Liver (tissue), 9 donors: ENCODE results near the gene HDLBP. TPM values are rescaled to one million over a fixed set of nuclear protein-coding genes. Genes with fewer than 3 reads are reported as not detected.

Source experiments
- DNase-seq: peaks from one replicate; pipeline ENCODE4 v3.0.0-alpha.2; 2017; ENCODE audit warnings: low spot score
- H3K27ac ChIP-seq, 2 donors: one replicate each; pipeline ENCODE4 v1.7.0; 2013; ENCODE audit warnings: inconsistent platforms in 2 of 2, low read length in 2 of 2, control low read depth in 1 of 2, low read depth in 1 of 2, mild to moderate bottlenecking in 1 of 2
- H3K27me3 ChIP-seq, 4 donors: one replicate each; pipeline versions ENCODE4 v1.6.1 to v1.7.0; 2013; ENCODE audit warnings: low read length in 3 of 4, inconsistent platforms in 1 of 4, mild to moderate bottlenecking in 1 of 4, moderate library complexity in 1 of 4; ENCODE audit not compliant: control insufficient read depth in 4 of 4, insufficient read depth in 4 of 4
- H3K36me3 ChIP-seq, 4 donors: one replicate each; pipeline versions ENCODE4 v1.6.1 to v1.7.0; 2013; ENCODE audit warnings: low read length in 3 of 4, mild to moderate bottlenecking in 3 of 4, low read depth in 1 of 4, moderate library complexity in 1 of 4; ENCODE audit not compliant: control insufficient read depth in 4 of 4, insufficient read depth in 3 of 4
- H3K4me1 ChIP-seq, 4 donors: one replicate each; pipeline versions ENCODE4 v1.6.1 to v1.7.0; 2013; ENCODE audit warnings: low read length in 3 of 4, mild to moderate bottlenecking in 3 of 4, moderate library complexity in 1 of 4; ENCODE audit not compliant: control insufficient read depth in 4 of 4, insufficient read depth in 4 of 4
- H3K4me3 ChIP-seq, 3 donors: one replicate each; pipeline versions ENCODE4 v1.6.1 to v1.7.0; 2013; ENCODE audit warnings: low read length in 3 of 3, control low read depth in 1 of 3, low read depth in 1 of 3, mild to moderate bottlenecking in 1 of 3
- H3K9ac ChIP-seq, 2 donors: one replicate each; pipeline ENCODE4 v1.7.0; 2013; ENCODE audit warnings: low read length in 2 of 2, mild to moderate bottlenecking in 2 of 2, moderate library complexity in 2 of 2, control low read depth in 1 of 2, low read depth in 1 of 2
- H3K9me3 ChIP-seq, 4 donors: one replicate each; pipeline versions ENCODE4 v1.6.1 to v1.7.0; 2013; ENCODE audit warnings: low read length in 3 of 4; ENCODE audit not compliant: control insufficient read depth in 4 of 4
- ATF3 ChIP-seq: IDR thresholded peaks from 2 replicates; pipeline ENCODE4 v1.6.1; 2016; ENCODE audit warnings: antibody characterized with exemption
- CTCF ChIP-seq: fragments of 150-350 bp; IDR thresholded peaks from 2 replicates; pipeline ENCODE4 v1.5.1; 2017; ENCODE audit warnings: improper control_type of control experiment, low read depth, low read length; ENCODE audit not compliant: missing input control
- FOXA1 ChIP-seq: IDR thresholded peaks from 2 replicates; pipeline ENCODE4 v1.6.1; 2016; ENCODE audit warnings: antibody characterized with exemption
- FOXA2 ChIP-seq: IDR thresholded peaks from 2 replicates; pipeline ENCODE4 v1.6.1; 2016; ENCODE audit warnings: antibody characterized with exemption
- GABPA ChIP-seq, 2 donors: IDR thresholded peaks in 1 of 2; conservative IDR thresholded peaks in 1 of 2; 2 replicates each; pipeline ENCODE4 v1.6.1; 2016; ENCODE audit warnings: antibody characterized with exemption in 2 of 2, mild to moderate bottlenecking in 1 of 2, moderate library complexity in 1 of 2
- HNF4A ChIP-seq, 2 donors: conservative IDR thresholded peaks; 2 replicates each; pipeline ENCODE4 v1.6.1; 2016; ENCODE audit warnings: antibody characterized with exemption in 2 of 2, mild to moderate bottlenecking in 2 of 2
- HNF4G ChIP-seq: IDR thresholded peaks from 2 replicates; pipeline ENCODE4 v1.6.1; 2016; ENCODE audit warnings: antibody characterized with exemption
- JUND ChIP-seq, 2 donors: IDR thresholded peaks; 2 replicates each; pipeline ENCODE4 v1.6.1; 2016; ENCODE audit warnings: antibody characterized with exemption in 2 of 2
- NR2F2 ChIP-seq: IDR thresholded peaks from 2 replicates; pipeline ENCODE4 v1.6.1; 2016; ENCODE audit warnings: antibody characterized with exemption
- RAD21 ChIP-seq, 2 donors: IDR thresholded peaks; 2 replicates each; pipeline ENCODE4 v1.6.1; 2016; ENCODE audit warnings: antibody characterized with exemption in 2 of 2, mild to moderate bottlenecking in 2 of 2
- REST ChIP-seq: IDR thresholded peaks from 2 replicates; pipeline ENCODE4 v1.6.1; 2016; ENCODE audit warnings: antibody characterized with exemption, mild to moderate bottlenecking
- TAF1 ChIP-seq: conservative IDR thresholded peaks from 2 replicates; pipeline ENCODE4 v1.6.1; 2016; ENCODE audit warnings: antibody characterized with exemption, mild to moderate bottlenecking
- ZBTB33 ChIP-seq: IDR thresholded peaks from 2 replicates; pipeline ENCODE4 v1.6.1; 2016; ENCODE audit warnings: antibody characterized with exemption
- WGBS: extraction: QIAGEN DNeasy Blood & Tissue Kit; methylation state at CpG from one replicate; pipeline ENCODE4 v1.1.7; 2013; 5-methylcytosine and 5-hydroxymethylcytosine counted together
- polyA plus RNA-seq, 2 donors: library from polyadenylated mRNA; stranded (reverse) in 1 of 2; unstranded in 1 of 2; fragments of 200-250 nt in 1 of 2; fragments of >200 nt in 1 of 2; fragmentation: Nextera tagmentation in 1 of 2; extraction: Ambion mirVana in 1 of 2; gene quantifications; one replicate each; pipeline versions ENCODE4 v1.2.1 to v1.2.3, GENCODE V29; 2013 to 2015
- total RNA-seq, 2 donors: library from RNA; depleted of rRNA; stranded (reverse); fragments of >200 nt; gene quantifications; one replicate each; pipeline ENCODE4 v1.2.3, GENCODE V29; 2014
- donor health status: healthy.
- donor health status: healthy.
- donor health status: healthy.
- donor health status: healthy.
- donor health status: healthy.

Gene HDLBP
- total and polyA plus RNA-seq, 4 donors: 219 to 580 (median 258) TPM

GRCh38 chr2:241244368-241244767 is 71.1 kb downstream of the HDLBP start:
- no peak for TF ChIP-seq REST
- no peak for TF ChIP-seq NR2F2
- TF ChIP-seq JUND (IDR thresholded peaks at IDR 0.05): no peak
- TF ChIP-seq HNF4A (conservative IDR thresholded peaks at IDR 0.05): no peak
- TF ChIP-seq ATF3: no peak
- TF ChIP-seq HNF4G: no peak
- TF ChIP-seq FOXA1: no peak
- no peak for TF ChIP-seq RAD21 (IDR thresholded peaks at IDR 0.05)
- no peak for TF ChIP-seq ZBTB33
- no peak for TF ChIP-seq FOXA2
- Histone ChIP-seq H3K4me3 (no peak overlapping the region), H3K27ac (no peak overlapping the region), H3K9me3 (no peaks in the 10 kb centered on the region), H3K27me3 (no peaks in the 10 kb centered on the region), H3K4me1 (no peaks in the 10 kb centered on the region), H3K36me3 (peaks cover 23 to 96% (median 92%) of the 10 kb centered on the region in 4 donors), H3K9ac (no peak overlapping the region)
- DNase-seq: no peak
- 98% methylated on average over 6 of the region's 6 CpGs for WGBS

- no peak overlapping the region for H3K4me3 ChIP-seq
- no peaks in the 10 kb centered on the region for H3K9me3 ChIP-seq
- no peak for TF ChIP-seq RAD21 (IDR thresholded peaks at IDR 0.05)
- no peak for TF ChIP-seq HNF4G
- TF ChIP-seq TAF1: no peak
- H3K9ac ChIP-seq: no peak overlapping the region
- WGBS: 80% methylated on average over 14 of the region's 14 CpGs
- no peak for DNase-seq
- H3K36me3 ChIP-seq: peaks cover 19 to 96% (median 92%) of the 10 kb centered on the region in 4 donors
- H3K4me1 ChIP-seq: no peaks in the 10 kb centered on the region
- H3K27ac ChIP-seq: no peak overlapping the region
- no peaks in the 10 kb centered on the region for H3K27me3 ChIP-seq
These were observed 73.2 kb downstream of the HDLBP start for GRCh38 chr2:241242306-241242705.

GRCh38 chr2:241241669-241242068 is 73.8 kb downstream of the HDLBP start:
- Histone ChIP-seq H3K9ac (no peak overlapping the region), H3K4me3 (no peak overlapping the region), H3K9me3 (no peaks in the 10 kb centered on the region), H3K27me3 (no peaks in the 10 kb centered on the region), H3K4me1 (no peaks in the 10 kb centered on the region), H3K27ac (no peak overlapping the region), H3K36me3 (peaks cover 20 to 96% (median 91%) of the 10 kb centered on the region in 4 donors)
- WGBS: 90% methylated on average over 4 of the region's 4 CpGs
- no peak for DNase-seq
- TF ChIP-seq HNF4A (conservative IDR thresholded peaks at IDR 0.05) (no peak), ZBTB33 (no peak), FOXA2 (no peak), GABPA (IDR thresholded peaks at IDR 0.05 in 1 of 2, conservative IDR thresholded peaks at IDR 0.05 in 1 of 2) (no peak), CTCF (no peak), HNF4G (no peak), NR2F2 (no peak), JUND (IDR thresholded peaks at IDR 0.05) (no peak), ATF3 (no peak)
